Pancreas (tissue), 10 donors: ENCODE data around the gene BEGAIN. TPM values are rescaled to one million over a fixed set of nuclear protein-coding genes. Genes with fewer than 3 reads are reported as not detected.

Experiments used
- ATAC-seq, 4 donors: fragments of 200-7000 bp; cut with Tn5 transposase; one replicate each; pipeline versions ENCODE4 v1.8.0 to v1.9.1; 2020; ENCODE audit warnings: mild to moderate bottlenecking in 4 of 4, moderate library complexity in 4 of 4
- DNase-seq, 6 donors: peaks; one replicate each; pipeline ENCODE4 v3.0.0-alpha.2; 2020
- FAIRE-seq: peaks from 2 replicates; lab custom pipeline; 2012; peaks lifted over from hg19 to GRCh38; lab: Jason Lieb, UNC
- H3K27ac ChIP-seq, 4 donors: fragments of 200-600 bp; sonication (generic); 1 replicate in 3 of 4; 2 replicates in 1 of 4; pipeline versions ENCODE4 v1.5.0 to v1.8.0; 2020
- H3K27me3 ChIP-seq, 4 donors: fragments of 200-600 bp; one replicate each; pipeline ENCODE4 v1.8.0; 2021
- H3K36me3 ChIP-seq, 3 donors: fragments of 200-600 bp; sonication (generic) in 1 of 3; one replicate each; pipeline versions ENCODE4 v1.5.0 to v1.8.0; 2020 to 2021
- H3K4me1 ChIP-seq, 3 donors: fragments of 200-600 bp; one replicate each; pipeline ENCODE4 v1.8.0; 2021
- H3K4me3 ChIP-seq, 4 donors: fragments of 200-600 bp; sonication (generic) in 2 of 4; one replicate each; pipeline versions ENCODE4 v1.5.0 to v1.8.0; 2020 to 2021
- H3K9me3 ChIP-seq, 4 donors: fragments of 200-600 bp; one replicate each; pipeline ENCODE4 v1.8.0; 2021
- CTCF ChIP-seq, 4 donors: fragments of 200-600 bp; sonication (generic) in 3 of 4; IDR thresholded peaks; one replicate each; pipeline versions ENCODE4 v1.5.0 to v1.8.0; 2021; ENCODE audit warnings: antibody characterized with exemption in 4 of 4
- WGBS, 2 donors: extraction: QIAGEN DNeasy Blood & Tissue Kit; methylation state at CpG; one replicate each; pipeline ENCODE4 v1.1.7; 2013; 5-methylcytosine and 5-hydroxymethylcytosine counted together
- intact Hi-C, 3 donors: fragments of 100-400 bp; cut with DNase I; formaldehyde crosslinking; loops; one replicate each; pipeline versions ENCODE4 v1.11.1 to v1.14.2; 2022
- polyA plus RNA-seq, 2 donors: library from polyadenylated mRNA; stranded (reverse); fragments of 200-250 nt; gene quantifications; one replicate each; pipeline ENCODE4 v1.2.3, GENCODE V29; 2013
- total RNA-seq, 6 donors: library from RNA; stranded (reverse); fragmentation: NEBNext Ultra II Directional in 4 of 6; extraction: Animal tissue kit (Norgen Biotek cat#: 25700) in 4 of 6; gene quantifications; one replicate each; pipeline versions ENCODE4 v1.2.1 to v1.2.4, GENCODE V29; 2021 to 2023
- donor health status: healthy with polysubstance abuse.
- donor health status: DM: no; HTN: no; CAD: no; lungs with moderate emphysema.
- donor health status: DM: no; HTN: no; CAD: no.
- donor health status: control.
- donor health status: control.
- donor health status: Bipolar disorder and iron deficiency.
- donor health status: DM: yes; HTN: yes; CAD: no.
- donor health status: DM: no; HTN: no; CAD: no.
- donor health status: DM: no; HTN: no; CAD: no.
- donor health status: DM: yes; HTN: yes; CAD: no.

Gene BEGAIN
- total and polyA plus RNA-seq, 8 donors, result 9.1 to 32.2 (median 15.4) TPM

- ATAC-seq (peak in 1 of 4 donors; percentile 18), DNase-seq (peak in 2 of 6 donors; percentile 26 to 50), FAIRE-seq (no peak)
- Histone ChIP-seq H3K4me1 (no peaks in the 10 kb centered on the region), H3K27ac (no peak overlapping the region), H3K4me3 (no peak overlapping the region), H3K36me3 (no peaks in the 10 kb centered on the region), H3K9me3 (no peaks in the 10 kb centered on the region), H3K27me3 (no peaks in the 10 kb centered on the region)
- no peak for TF ChIP-seq CTCF (IDR thresholded peaks at IDR 0.05)
- WGBS, 2 donors, result 78 to 79% methylated on average over 27 of the region's 27 CpGs
- intact Hi-C loops, result no loop called here
These were observed 13.2 kb downstream of the BEGAIN start for GRCh38 chr14:100573757-100574641.

GRCh38 chr14:100573002-100573756, 14.0 kb downstream of the BEGAIN start:
- Histone ChIP-seq H3K27me3 (no peaks in the 10 kb centered on the region), H3K4me1 (no peaks in the 10 kb centered on the region), H3K9me3 (no peaks in the 10 kb centered on the region), H3K4me3 (no peak overlapping the region), H3K36me3 (no peaks in the 10 kb centered on the region), H3K27ac (no peak overlapping the region)
- DNase-seq, result peak in 2 of 6 donors; percentile 34 to 68
- 34 to 55% methylated on average over 11 to 18 of the region's 18 CpGs for WGBS, 2 donors
- no peak for FAIRE-seq
- no peak for TF ChIP-seq CTCF (IDR thresholded peaks at IDR 0.05)
- intact Hi-C loops, result no loop called here
- no peak for ATAC-seq

GRCh38 chr14:100572543-100572942, 14.7 kb downstream of the BEGAIN start:
- intact Hi-C loops, result no loop called here
- WGBS, 2 donors, result 69 to 87% methylated on average over 3 of the region's 3 CpGs
- no peak for TF ChIP-seq CTCF (IDR thresholded peaks at IDR 0.05)
- H3K36me3 ChIP-seq, result no peaks in the 10 kb centered on the region
- H3K27me3 ChIP-seq, result no peaks in the 10 kb centered on the region
- DNase-seq (peak in 1 of 6 donors; percentile 1), ATAC-seq (no peak), FAIRE-seq (no peak)
- no peak overlapping the region for H3K4me3 ChIP-seq
- no peaks in the 10 kb centered on the region for H3K4me1 ChIP-seq
- H3K9me3 ChIP-seq, result no peaks in the 10 kb centered on the region
- H3K27ac ChIP-seq, result no peak overlapping the region

- H3K4me1 ChIP-seq, result peaks cover 0 to 1% (median 0%) of the 10 kb centered on the region in 3 donors
- no peak overlapping the region for H3K4me3 ChIP-seq
- intact Hi-C loops, result no loop called here
- no peaks in the 10 kb centered on the region for H3K36me3 ChIP-seq
- no peak for DNase-seq
- WGBS, 2 donors, result 86 to 88% methylated on average over 16 of the region's 16 CpGs
- no peaks in the 10 kb centered on the region for H3K27me3 ChIP-seq
- H3K27ac ChIP-seq, result no peak overlapping the region
- no peaks in the 10 kb centered on the region for H3K9me3 ChIP-seq
- no peak for FAIRE-seq
- no peak for TF ChIP-seq CTCF (IDR thresholded peaks at IDR 0.05)
- no peak for ATAC-seq
These were observed 15.4 kb downstream of the BEGAIN start for GRCh38 chr14:100571837-100572236.
